ENCODE results near the gene KCNK1. TPM values are rescaled to one million over a fixed set of nuclear protein-coding genes. Genes with fewer than 3 reads are reported as not detected.

Gene KCNK1
- polyA plus RNA-seq, 12 donors = 1.4 to 18.0 (median 2.1) TPM; not detected in 1

- no peak for DNase-seq
Measured at GRCh38 chr1:233704898-233705723, 91.2 kb downstream of the KCNK1 start.

GRCh38 chr1:233707153-233707879, 93.4 kb downstream of the KCNK1 start:
- no peak for DNase-seq

- DNase-seq = no peak
Measured at GRCh38 chr1:233707880-233708815, 94.2 kb downstream of the KCNK1 start.

- DNase-seq = no peak
Measured at GRCh38 chr1:233710031-233710430, 96.1 kb downstream of the KCNK1 start.

GRCh38 chr1:233710507-233710906, 96.6 kb downstream of the KCNK1 start:
- no peak for DNase-seq

DNA sequence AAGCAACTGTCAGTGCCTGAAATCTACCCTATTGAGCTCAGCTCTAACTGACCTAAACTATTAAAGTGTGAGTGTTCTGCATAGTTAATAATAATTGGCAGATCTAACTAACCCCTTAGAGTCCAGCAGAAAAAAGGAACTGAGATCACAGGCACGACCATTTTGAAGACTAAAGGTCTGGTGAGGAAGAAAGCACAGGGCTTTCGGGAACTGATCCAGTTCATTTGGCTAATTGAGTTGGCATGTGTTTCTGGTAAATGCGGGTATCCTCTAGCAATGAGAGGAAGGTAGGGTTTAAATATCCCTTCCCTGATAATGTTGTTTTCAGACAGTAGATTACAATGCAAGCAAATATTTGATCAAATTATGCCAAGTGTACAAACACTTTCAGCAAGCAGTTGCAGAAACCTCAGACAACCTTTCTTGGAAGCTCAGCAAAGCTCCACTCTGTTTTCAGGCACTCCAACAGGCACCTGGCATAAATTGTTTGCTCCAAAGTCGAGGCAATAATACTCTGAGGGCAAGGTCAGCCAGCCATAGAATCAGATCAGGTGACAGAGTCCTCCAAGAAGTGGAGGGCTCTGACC, 100.8 kb downstream of the KCNK1 start:
- DNase-seq = no peak

DNA sequence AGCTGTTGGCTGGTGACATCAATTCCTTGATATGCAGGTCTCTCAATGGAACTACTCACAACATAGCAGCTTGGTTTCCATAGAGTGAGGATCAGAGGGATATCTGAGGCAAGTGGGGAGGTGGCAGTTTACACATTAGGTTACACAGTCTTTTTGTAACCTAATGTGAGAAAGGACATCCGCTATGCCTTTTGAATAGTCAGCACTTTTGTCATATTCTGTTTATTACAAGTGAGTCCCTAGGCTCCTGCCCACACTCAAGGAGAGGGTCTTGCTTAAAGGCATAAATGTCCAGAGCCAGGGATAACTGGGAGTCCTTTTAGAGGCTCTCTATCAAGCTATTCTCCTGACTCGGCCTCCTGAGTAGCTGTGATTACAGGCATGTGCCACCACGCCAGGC, 104.2 kb downstream of the KCNK1 start:
- DNase-seq = no peak

GRCh38 chr1:233719655-233720341, 105.9 kb downstream of the KCNK1 start:
- no peak for DNase-seq

DNA sequence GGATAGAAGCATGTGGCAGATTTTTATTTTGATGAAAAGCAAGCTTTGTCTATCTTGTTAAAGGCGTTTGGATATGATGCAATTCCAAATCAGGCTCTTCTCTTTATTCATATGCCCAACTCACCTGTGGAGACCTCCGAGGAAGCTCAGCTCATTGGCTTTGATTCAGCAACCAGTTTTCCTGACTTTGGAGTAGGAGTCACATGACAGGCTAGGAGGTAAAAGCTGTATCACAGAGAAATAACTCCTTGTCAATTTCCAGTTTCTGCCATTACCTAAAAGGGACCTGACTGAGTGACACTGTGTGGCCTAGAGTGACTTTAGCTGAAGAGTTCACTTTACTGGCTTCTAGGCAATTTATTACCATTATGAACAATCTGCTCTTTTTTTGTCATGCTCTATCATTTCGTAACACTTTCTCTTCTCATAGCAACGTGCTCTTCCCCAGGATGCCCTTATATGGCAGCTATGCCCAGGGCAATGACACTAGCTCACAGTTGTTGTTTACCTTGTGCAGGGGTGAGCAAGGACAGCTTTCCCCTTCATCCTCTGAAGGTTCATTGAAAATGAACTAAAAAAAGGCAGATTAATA, 107.2 kb downstream of the KCNK1 start:
- no peak for DNase-seq
